Mucosa of rectum (tissue), 2 donors: Measurements from ENCODE around the gene MTMR10.

Source experiments
- H3K27ac ChIP-seq, 2 donors: one replicate each; pipeline ENCODE4 v1.7.0; 2013; ENCODE audit warnings: inconsistent platforms in 2 of 2, low read depth in 2 of 2, low read length in 2 of 2
- H3K27me3 ChIP-seq, 2 donors: one replicate each; pipeline ENCODE4 v1.7.0; 2013; ENCODE audit warnings: low read length in 2 of 2; ENCODE audit not compliant: control insufficient read depth in 2 of 2, insufficient read depth in 2 of 2
- H3K36me3 ChIP-seq, 2 donors: one replicate each; pipeline ENCODE4 v1.7.0; 2013; ENCODE audit warnings: low read length in 2 of 2; ENCODE audit not compliant: control insufficient read depth in 2 of 2, insufficient read depth in 2 of 2
- H3K4me1 ChIP-seq, 2 donors: one replicate each; pipeline ENCODE4 v1.7.0; 2013; ENCODE audit warnings: low read length in 2 of 2, mild to moderate bottlenecking in 1 of 2; ENCODE audit not compliant: control insufficient read depth in 2 of 2, insufficient read depth in 2 of 2
- H3K4me3 ChIP-seq, 2 donors: one replicate each; pipeline ENCODE4 v1.7.0; 2013; ENCODE audit warnings: low read length in 2 of 2
- H3K9ac ChIP-seq, 2 donors: one replicate each; pipeline ENCODE4 v1.7.0; 2013; ENCODE audit warnings: low read length in 2 of 2, low read depth in 1 of 2, mild to moderate bottlenecking in 1 of 2
- H3K9me3 ChIP-seq, 2 donors: one replicate each; pipeline ENCODE4 v1.7.0; 2013; ENCODE audit warnings: low read length in 2 of 2; ENCODE audit not compliant: control insufficient read depth in 2 of 2
- donor health status: healthy.
- donor health status: Normal muscosa, but diverticular disease.

The MTMR10 gene

GRCh38 chr15:30991255-30992235, at the start of gene MTMR10:
Gene MTMR10 (minus strand): TSS chr15:30991628. CDS start chr15:30991506, 122 bp downstream.
- Histone ChIP-seq H3K27ac (peak within 1 kb of the TSS; percentile 98), H3K27me3 (no peaks in the 10 kb centered on the region), H3K36me3 (peaks cover 5% of the 10 kb centered on the region in 2 donors), H3K4me3 (peak within 1 kb of the TSS; percentile 77 to 94), H3K9ac (peak within 1 kb of the TSS; percentile 95 to 99), H3K4me1 (peaks cover 14 to 22% of the 10 kb centered on the region in 2 donors), H3K9me3 (no peaks in the 10 kb centered on the region)

- Histone ChIP-seq H3K27ac (no peak overlapping the region), H3K4me1 (no peaks in the 10 kb centered on the region), H3K9ac (no peak overlapping the region), H3K36me3 (no peaks in the 10 kb centered on the region), H3K4me3 (no peak overlapping the region), H3K9me3 (no peaks in the 10 kb centered on the region), H3K27me3 (no peaks in the 10 kb centered on the region)
Observed at GRCh38 chr15:31040611-31041010, 49.2 kb upstream of the MTMR10 start.

- Histone ChIP-seq H3K4me1 (no peaks in the 10 kb centered on the region), H3K9ac (no peak overlapping the region), H3K9me3 (no peaks in the 10 kb centered on the region), H3K36me3 (no peaks in the 10 kb centered on the region), H3K4me3 (no peak overlapping the region), H3K27ac (no peak overlapping the region), H3K27me3 (no peaks in the 10 kb centered on the region)
Observed at GRCh38 chr15:31039961-31040360, 48.5 kb upstream of the MTMR10 start.

- Histone ChIP-seq H3K4me3 (no peak overlapping the region), H3K9me3 (no peaks in the 10 kb centered on the region), H3K27ac (no peak overlapping the region), H3K4me1 (no peaks in the 10 kb centered on the region), H3K27me3 (no peaks in the 10 kb centered on the region), H3K9ac (no peak overlapping the region), H3K36me3 (no peaks in the 10 kb centered on the region)
Observed at GRCh38 chr15:31037731-31038477, 46.5 kb upstream of the MTMR10 start.

GRCh38 chr15:31036783-31037182, 45.4 kb upstream of the MTMR10 start:
- no peak overlapping the region for H3K9ac ChIP-seq
- H3K4me1 ChIP-seq: no peaks in the 10 kb centered on the region
- no peaks in the 10 kb centered on the region for H3K36me3 ChIP-seq
- no peaks in the 10 kb centered on the region for H3K9me3 ChIP-seq
- no peaks in the 10 kb centered on the region for H3K27me3 ChIP-seq
- H3K4me3 ChIP-seq: no peak overlapping the region
- H3K27ac ChIP-seq: no peak overlapping the region

- H3K27ac ChIP-seq: no peak overlapping the region
- H3K4me3 ChIP-seq: no peak overlapping the region
- H3K9me3 ChIP-seq: no peaks in the 10 kb centered on the region
- H3K4me1 ChIP-seq: no peaks in the 10 kb centered on the region
- no peak overlapping the region for H3K9ac ChIP-seq
- no peaks in the 10 kb centered on the region for H3K36me3 ChIP-seq
- no peaks in the 10 kb centered on the region for H3K27me3 ChIP-seq
Observed at GRCh38 chr15:31035610-31036009, 44.2 kb upstream of the MTMR10 start.

- no peak overlapping the region for H3K4me3 ChIP-seq
- no peaks in the 10 kb centered on the region for H3K9me3 ChIP-seq
- no peaks in the 10 kb centered on the region for H3K27me3 ChIP-seq
- H3K36me3 ChIP-seq: no peaks in the 10 kb centered on the region
- no peak overlapping the region for H3K27ac ChIP-seq
- no peaks in the 10 kb centered on the region for H3K4me1 ChIP-seq
- H3K9ac ChIP-seq: no peak overlapping the region
Observed at GRCh38 chr15:31034152-31034551, 42.7 kb upstream of the MTMR10 start.

- H3K4me3 ChIP-seq: no peak overlapping the region
- H3K4me1 ChIP-seq: no peaks in the 10 kb centered on the region
- H3K27ac ChIP-seq: no peak overlapping the region
- no peaks in the 10 kb centered on the region for H3K36me3 ChIP-seq
- H3K9me3 ChIP-seq: no peaks in the 10 kb centered on the region
- no peaks in the 10 kb centered on the region for H3K27me3 ChIP-seq
- H3K9ac ChIP-seq: no peak overlapping the region
Observed at GRCh38 chr15:31032961-31033371, 41.5 kb upstream of the MTMR10 start.

GRCh38 chr15:31031471-31032067, 40.1 kb upstream of the MTMR10 start:
- H3K4me1 ChIP-seq: no peaks in the 10 kb centered on the region
- no peaks in the 10 kb centered on the region for H3K36me3 ChIP-seq
- no peak overlapping the region for H3K9ac ChIP-seq
- no peaks in the 10 kb centered on the region for H3K27me3 ChIP-seq
- H3K27ac ChIP-seq: no peak overlapping the region
- H3K4me3 ChIP-seq: no peak overlapping the region
- H3K9me3 ChIP-seq: no peaks in the 10 kb centered on the region
